Kidney epithelial cell (primary cell): Measurements from ENCODE around the gene HOMEZ. TPM values are rescaled to one million over a fixed set of nuclear protein-coding genes. Genes with fewer than 3 reads are reported as not detected.
A peak's percentile ranks its signal among the peaks of the same experiment; 100 is the strongest.
"Not testable (repeated sequence)": the region's sequence is repeated elsewhere in the genome, so short reads cannot be mapped to it uniquely, and the experiment has no call there.

Experiments used
- DNase-seq: peaks from one replicate; pipeline ENCODE4 v3.0.0-alpha.2; 2010; ENCODE audit warnings: low read depth
- H3K27me3 ChIP-seq: 2 replicates; pipeline ENCODE4 v1.6.0; 2011; ENCODE audit warnings: low read length; ENCODE audit not compliant: control insufficient read depth, insufficient read depth
- H3K36me3 ChIP-seq: 2 replicates; pipeline ENCODE4 v1.5.1; 2011; ENCODE audit warnings: low read length; ENCODE audit not compliant: control insufficient read depth, insufficient read depth
- H3K4me3 ChIP-seq: 2 replicates; pipeline ENCODE4 v1.5.1; 2011; ENCODE audit warnings: low read depth, mild to moderate bottlenecking, control low read depth, low read length
- total RNA-seq: library from RNA; depleted of rRNA; stranded (reverse); fragments of >200 nt; gene quantifications from 2 replicates; pipeline ENCODE4 v1.2.3, GENCODE V29; 2015
- TF ChIP-seq, protein P1 (sequence below): IDR thresholded peaks from 2 replicates; pipeline ENCODE4 v1.5.1; 2011; ENCODE audit warnings: mild to moderate bottlenecking, moderate library complexity, low read length, control low read depth, inconsistent platforms; ENCODE audit not compliant: insufficient read depth, poor library complexity, severe bottlenecking

HOMEZ gene, protein sequence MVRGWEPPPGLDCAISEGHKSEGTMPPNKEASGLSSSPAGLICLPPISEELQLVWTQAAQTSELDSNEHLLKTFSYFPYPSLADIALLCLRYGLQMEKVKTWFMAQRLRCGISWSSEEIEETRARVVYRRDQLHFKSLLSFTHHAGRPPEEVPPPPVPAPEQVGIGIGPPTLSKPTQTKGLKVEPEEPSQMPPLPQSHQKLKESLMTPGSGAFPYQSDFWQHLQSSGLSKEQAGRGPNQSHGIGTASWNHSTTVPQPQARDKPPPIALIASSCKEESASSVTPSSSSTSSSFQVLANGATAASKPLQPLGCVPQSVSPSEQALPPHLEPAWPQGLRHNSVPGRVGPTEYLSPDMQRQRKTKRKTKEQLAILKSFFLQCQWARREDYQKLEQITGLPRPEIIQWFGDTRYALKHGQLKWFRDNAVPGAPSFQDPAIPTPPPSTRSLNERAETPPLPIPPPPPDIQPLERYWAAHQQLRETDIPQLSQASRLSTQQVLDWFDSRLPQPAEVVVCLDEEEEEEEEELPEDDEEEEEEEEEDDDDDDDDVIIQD
- 11.9 and 24.3 TPM in 2 replicates for total RNA-seq

DNA sequence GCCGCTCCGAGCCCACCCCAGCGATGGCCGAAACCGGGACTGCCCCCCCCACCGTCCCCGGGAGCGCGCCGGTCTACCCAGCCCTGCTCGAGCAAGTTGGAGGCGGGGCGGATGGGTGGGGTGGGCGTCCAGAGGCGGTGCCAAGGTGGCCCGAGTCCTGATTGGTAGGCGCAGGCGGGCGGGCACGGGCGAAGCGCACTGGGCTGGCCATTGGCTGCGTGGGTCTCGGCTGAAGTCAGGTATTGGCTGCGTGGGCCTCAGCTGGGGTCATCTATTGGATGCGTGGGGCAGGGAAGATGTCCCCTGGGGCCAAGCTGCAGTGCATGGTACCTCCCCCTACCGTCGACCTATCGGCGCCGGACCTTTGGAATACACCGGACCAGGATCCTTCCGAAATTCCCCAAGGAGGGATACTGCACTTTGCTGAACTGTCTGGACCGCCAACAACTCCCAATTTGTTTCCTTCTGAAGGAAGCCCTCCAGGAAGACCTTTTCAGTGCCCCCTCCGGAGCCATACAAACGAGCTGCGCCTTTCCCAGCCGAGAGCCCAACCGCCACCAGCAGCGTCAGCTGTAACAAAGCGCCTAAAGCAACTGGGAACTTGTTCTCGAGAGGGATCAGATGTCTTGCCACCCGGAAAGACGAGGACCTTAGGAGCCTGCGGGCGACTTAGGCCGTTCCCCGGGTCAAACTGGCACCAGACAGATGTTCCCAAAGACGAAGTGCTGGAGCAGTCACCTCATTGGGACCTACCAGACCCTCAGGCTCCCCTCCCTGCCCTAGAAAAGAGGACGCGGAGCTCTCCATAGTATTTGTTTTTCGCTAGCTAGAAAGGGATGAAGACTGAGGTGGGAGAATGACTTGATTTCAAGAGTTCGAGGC, at the start of gene HOMEZ:
Gene HOMEZ (minus strand): TSS at position 113 of the 882 bp plus-strand sequence. CDS start 180 bp downstream, outside the sequence.
- no peaks in the 10 kb centered on the region for H3K36me3 ChIP-seq
- peak within 1 kb of the TSS; percentile 63 for H3K4me3 ChIP-seq
- peak; percentile 89 for DNase-seq
- TF ChIP-seq, protein P1, sequence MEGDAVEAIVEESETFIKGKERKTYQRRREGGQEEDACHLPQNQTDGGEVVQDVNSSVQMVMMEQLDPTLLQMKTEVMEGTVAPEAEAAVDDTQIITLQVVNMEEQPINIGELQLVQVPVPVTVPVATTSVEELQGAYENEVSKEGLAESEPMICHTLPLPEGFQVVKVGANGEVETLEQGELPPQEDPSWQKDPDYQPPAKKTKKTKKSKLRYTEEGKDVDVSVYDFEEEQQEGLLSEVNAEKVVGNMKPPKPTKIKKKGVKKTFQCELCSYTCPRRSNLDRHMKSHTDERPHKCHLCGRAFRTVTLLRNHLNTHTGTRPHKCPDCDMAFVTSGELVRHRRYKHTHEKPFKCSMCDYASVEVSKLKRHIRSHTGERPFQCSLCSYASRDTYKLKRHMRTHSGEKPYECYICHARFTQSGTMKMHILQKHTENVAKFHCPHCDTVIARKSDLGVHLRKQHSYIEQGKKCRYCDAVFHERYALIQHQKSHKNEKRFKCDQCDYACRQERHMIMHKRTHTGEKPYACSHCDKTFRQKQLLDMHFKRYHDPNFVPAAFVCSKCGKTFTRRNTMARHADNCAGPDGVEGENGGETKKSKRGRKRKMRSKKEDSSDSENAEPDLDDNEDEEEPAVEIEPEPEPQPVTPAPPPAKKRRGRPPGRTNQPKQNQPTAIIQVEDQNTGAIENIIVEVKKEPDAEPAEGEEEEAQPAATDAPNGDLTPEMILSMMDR, result no peak
- H3K27me3 ChIP-seq, result no peaks in the 10 kb centered on the region

DNA sequence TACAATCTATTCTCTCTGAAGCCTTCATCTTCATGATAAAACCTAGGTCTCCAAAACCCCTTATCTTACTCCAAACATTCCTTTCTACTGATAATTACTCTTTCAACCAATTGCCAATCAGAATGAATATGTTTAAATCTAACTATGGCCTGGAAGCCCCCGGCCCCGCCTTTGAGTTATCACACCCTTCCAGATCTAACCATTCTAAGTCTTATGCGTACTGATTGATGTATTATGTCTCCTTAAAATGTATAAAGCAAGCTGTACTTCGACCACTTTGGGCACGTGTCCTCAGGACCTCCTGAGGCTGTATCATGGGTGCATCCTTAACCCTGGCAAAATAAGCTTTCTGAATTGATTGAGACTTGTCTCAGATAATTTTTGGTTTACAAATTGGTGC, 49.7 kb upstream of the HOMEZ start:
- Histone ChIP-seq H3K4me3 (no peak overlapping the region), H3K36me3 (no peaks in the 10 kb centered on the region), H3K27me3 (no peaks in the 10 kb centered on the region)
- no peak for DNase-seq
- TF ChIP-seq, protein P1, result no peak

DNA sequence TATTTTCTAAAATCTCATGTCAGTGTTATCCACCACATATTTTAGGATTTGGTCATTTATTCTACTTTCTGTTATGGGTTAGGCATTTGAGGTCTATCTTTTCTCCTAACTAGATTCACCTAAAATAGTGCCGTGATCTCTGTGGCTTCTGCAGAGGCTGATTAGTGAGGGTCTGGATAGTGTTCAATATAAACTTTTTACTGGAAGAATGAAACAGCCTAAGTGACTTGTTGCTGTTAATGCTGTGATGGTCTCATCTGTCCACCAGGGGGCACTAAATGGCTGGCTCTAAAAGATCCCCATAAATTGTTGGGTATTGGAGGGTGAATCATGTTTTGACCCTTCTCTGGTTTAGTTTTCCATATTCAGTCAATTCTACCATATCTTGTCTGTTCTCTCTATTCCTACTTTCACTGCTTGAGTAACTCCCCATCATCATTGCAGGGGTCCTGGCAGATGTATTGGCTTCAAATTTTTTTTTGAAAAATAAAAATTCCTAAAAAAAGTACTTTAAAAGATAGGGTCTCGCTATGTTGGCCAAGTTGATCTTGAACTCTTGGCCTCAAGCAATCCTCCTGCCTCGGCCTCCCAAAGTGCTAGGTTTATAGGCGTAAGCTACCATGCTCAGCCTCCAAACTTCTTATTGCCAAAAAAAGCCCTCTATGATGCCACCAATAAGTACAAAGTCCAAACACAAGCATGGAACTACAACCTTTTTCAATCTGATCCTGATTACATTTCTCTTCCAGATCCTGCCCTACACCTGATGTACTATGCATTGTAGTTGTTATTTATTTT, 42.2 kb upstream of the HOMEZ start:
- Histone ChIP-seq H3K4me3 (no peak overlapping the region), H3K36me3 (no peaks in the 10 kb centered on the region), H3K27me3 (no peaks in the 10 kb centered on the region)
- DNase-seq, result peak; percentile 31
- TF ChIP-seq, protein P1, result peak; percentile 82

DNA sequence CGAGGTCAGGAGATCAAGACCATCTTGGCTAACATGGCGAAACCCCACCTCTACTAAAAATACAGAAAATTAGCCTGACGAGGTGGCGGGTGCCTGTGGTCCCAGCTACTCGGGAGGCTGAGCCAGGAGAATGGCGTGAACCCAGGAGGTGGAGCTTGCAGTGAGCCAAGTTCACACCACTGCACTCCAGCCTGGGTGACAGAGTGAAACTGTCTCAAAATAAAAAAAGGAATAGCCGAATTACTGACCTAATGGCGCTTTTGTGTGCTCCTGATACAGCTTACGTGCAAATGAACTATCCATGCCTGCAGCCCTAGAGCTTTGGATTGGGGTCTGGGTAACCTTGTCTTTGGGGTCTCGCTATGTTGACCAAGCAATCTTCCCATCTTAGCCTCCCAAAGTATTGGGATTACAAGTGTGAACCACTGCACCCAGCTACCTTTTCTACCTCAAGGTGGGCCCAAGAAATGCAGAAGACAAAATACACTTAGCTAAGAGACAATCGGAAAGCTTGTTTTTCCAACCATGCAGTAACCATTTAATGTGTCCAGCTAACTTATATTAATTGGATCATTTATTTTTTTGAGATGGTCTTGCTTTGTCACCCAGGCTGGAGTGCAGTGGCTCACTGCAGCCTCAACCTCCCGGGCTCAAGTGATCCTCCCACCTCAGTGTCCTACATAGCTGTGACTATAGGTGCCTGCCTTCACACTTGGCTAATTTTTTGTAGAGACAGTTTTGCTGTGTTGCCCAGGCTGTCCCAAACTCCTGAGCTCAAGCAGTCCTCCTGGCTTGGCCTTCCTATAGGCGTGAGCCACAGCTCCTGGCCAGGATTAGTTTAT, 40.8 kb upstream of the HOMEZ start:
- no peak for DNase-seq
- no peak overlapping the region for H3K4me3 ChIP-seq
- no peaks in the 10 kb centered on the region for H3K36me3 ChIP-seq
- no peaks in the 10 kb centered on the region for H3K27me3 ChIP-seq
- TF ChIP-seq, protein P1, result no peak

DNA sequence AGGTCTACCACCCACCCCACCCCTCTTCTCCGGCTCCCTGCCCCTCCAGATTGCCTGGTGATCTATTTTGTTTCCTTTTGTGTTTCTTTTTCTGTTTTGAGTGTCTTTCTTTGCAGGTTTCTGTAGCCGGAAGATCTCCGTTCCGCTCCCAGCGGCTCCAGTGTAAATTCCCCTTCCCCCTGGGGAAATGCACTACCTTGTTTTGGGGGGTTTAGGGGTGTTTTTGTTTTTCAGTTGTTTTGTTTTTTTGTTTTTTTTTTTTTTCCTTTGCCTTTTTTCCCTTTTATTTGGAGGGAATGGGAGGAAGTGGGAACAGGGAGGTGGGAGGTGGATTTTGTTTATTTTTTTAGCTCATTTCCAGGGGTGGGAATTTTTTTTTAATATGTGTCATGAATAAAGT, 39.8 kb upstream of the HOMEZ start:
- H3K4me3 ChIP-seq, H3K36me3 ChIP-seq, DNase-seq, H3K27me3 ChIP-seq: not testable (repeated sequence)
